Measurements from ENCODE around the gene NRCAM.

The NRCAM gene

DNA sequence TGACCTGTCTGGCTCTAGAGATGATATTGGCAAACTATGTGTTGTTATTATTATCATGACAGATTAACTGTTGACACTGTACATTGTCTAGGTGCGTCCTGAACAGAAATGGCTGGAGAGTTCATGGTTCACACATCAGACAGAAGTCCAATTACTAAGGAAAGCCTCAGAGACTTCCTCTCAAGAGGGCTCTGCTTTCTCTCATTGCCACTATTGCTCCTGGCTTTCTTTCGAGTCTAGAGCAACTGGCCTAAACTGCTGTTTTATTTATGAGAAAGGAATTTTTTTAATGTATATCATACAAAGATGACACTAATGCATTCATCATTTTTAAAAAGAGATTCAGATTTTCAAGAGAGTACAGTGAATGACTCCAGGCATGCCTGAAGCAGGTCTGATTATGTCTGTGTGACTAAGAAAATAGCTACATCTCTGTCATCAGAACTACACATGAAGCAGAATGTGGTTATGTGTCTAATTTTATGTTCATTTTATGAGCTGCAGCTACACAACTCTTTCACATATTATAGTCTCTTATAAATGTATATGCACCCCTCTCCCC is 30.4 kb downstream of the NRCAM start:
- Histone ChIP-seq H3K9me3 (replicated peaks; ENCODE audit: insufficient read depth, low read length) (no peaks in the 10 kb centered on the region), H4K20me1 (ENCODE audit: insufficient read depth, low read length) (no peaks in the 10 kb centered on the region), H3K9ac (ENCODE audit: low read length) (no peak overlapping the region), H3K4me2 (ENCODE audit: low read depth, low read length) (no peak overlapping the region), H3K4me3 (ENCODE audit: low read length) (no peak overlapping the region), H3K27ac (ENCODE audit: low read length) (no peak overlapping the region), H3K79me2 (ENCODE audit: low read length) (no peaks in the 10 kb centered on the region), H2AFZ (ENCODE audit: low read length) (no peak overlapping the region), H3F3A (ENCODE audit: insufficient read depth, low read length) (no peaks in the 10 kb centered on the region), H3K27me3 (replicated peaks; ENCODE audit: insufficient read depth, low read length) (no peaks in the 10 kb centered on the region), H3K36me3 (replicated peaks; ENCODE audit: insufficient read depth, low read length) (no peaks in the 10 kb centered on the region), H3K9me2 (replicated peaks; ENCODE audit: insufficient read depth, low read length) (no peaks in the 10 kb centered on the region), H3K4me1 (ENCODE audit: low read length) (no peaks in the 10 kb centered on the region)
- DNase-seq: no peak
- TF ChIP-seq, protein P1, sequence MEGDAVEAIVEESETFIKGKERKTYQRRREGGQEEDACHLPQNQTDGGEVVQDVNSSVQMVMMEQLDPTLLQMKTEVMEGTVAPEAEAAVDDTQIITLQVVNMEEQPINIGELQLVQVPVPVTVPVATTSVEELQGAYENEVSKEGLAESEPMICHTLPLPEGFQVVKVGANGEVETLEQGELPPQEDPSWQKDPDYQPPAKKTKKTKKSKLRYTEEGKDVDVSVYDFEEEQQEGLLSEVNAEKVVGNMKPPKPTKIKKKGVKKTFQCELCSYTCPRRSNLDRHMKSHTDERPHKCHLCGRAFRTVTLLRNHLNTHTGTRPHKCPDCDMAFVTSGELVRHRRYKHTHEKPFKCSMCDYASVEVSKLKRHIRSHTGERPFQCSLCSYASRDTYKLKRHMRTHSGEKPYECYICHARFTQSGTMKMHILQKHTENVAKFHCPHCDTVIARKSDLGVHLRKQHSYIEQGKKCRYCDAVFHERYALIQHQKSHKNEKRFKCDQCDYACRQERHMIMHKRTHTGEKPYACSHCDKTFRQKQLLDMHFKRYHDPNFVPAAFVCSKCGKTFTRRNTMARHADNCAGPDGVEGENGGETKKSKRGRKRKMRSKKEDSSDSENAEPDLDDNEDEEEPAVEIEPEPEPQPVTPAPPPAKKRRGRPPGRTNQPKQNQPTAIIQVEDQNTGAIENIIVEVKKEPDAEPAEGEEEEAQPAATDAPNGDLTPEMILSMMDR (IDR thresholded peaks at IDR 0.05; ENCODE audit: low read length): no peak
- TF ChIP-seq EZH2 (optimal IDR thresholded peaks at IDR 0.05; ENCODE audit: low read depth, low read length) (no peak), EZH2phosphoT487 (IDR thresholded peaks at IDR 0.05; ENCODE audit: low read length) (no peak)

DNA sequence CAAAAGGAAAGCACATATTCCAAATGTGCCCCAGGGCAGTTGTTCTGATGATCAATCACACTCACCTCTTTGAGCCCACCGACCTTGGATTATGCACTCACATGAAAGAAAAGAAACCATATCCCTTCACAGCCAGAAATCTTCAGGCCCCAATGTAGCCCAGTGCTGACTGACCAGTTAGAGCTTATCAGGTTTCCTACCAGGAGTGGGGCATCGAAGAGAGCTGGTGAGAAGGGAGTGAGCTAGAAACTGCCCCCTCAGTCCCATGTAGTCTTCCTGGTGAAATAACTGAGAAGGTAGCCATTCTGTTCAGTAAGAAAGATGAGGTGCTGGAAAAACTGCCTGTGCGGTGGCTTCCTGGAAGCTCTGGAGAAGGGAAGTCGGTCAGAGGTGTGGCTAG is 32.2 kb downstream of the NRCAM start:
- Histone ChIP-seq H3K9me3 (replicated peaks; ENCODE audit: insufficient read depth, low read length) (no peaks in the 10 kb centered on the region), H3K4me2 (ENCODE audit: low read depth, low read length) (no peak overlapping the region), H4K20me1 (ENCODE audit: insufficient read depth, low read length) (no peaks in the 10 kb centered on the region), H3K9ac (ENCODE audit: low read length) (no peak overlapping the region), H3K27ac (ENCODE audit: low read length) (no peak overlapping the region), H2AFZ (ENCODE audit: low read length) (no peak overlapping the region), H3K4me1 (ENCODE audit: low read length) (no peaks in the 10 kb centered on the region), H3K9me2 (replicated peaks; ENCODE audit: insufficient read depth, low read length) (no peaks in the 10 kb centered on the region), H3K4me3 (ENCODE audit: low read length) (no peak overlapping the region), H3K27me3 (replicated peaks; ENCODE audit: insufficient read depth, low read length) (no peaks in the 10 kb centered on the region), H3K79me2 (ENCODE audit: low read length) (no peaks in the 10 kb centered on the region), H3F3A (ENCODE audit: insufficient read depth, low read length) (no peaks in the 10 kb centered on the region), H3K36me3 (replicated peaks; ENCODE audit: insufficient read depth, low read length) (no peaks in the 10 kb centered on the region)
- no peak for DNase-seq
- no peak for TF ChIP-seq EZH2phosphoT487 (IDR thresholded peaks at IDR 0.05; ENCODE audit: low read length)
- TF ChIP-seq EZH2 (optimal IDR thresholded peaks at IDR 0.05; ENCODE audit: low read depth, low read length): no peak
- TF ChIP-seq, protein P1 (IDR thresholded peaks at IDR 0.05; ENCODE audit: low read length): no peak

DNA sequence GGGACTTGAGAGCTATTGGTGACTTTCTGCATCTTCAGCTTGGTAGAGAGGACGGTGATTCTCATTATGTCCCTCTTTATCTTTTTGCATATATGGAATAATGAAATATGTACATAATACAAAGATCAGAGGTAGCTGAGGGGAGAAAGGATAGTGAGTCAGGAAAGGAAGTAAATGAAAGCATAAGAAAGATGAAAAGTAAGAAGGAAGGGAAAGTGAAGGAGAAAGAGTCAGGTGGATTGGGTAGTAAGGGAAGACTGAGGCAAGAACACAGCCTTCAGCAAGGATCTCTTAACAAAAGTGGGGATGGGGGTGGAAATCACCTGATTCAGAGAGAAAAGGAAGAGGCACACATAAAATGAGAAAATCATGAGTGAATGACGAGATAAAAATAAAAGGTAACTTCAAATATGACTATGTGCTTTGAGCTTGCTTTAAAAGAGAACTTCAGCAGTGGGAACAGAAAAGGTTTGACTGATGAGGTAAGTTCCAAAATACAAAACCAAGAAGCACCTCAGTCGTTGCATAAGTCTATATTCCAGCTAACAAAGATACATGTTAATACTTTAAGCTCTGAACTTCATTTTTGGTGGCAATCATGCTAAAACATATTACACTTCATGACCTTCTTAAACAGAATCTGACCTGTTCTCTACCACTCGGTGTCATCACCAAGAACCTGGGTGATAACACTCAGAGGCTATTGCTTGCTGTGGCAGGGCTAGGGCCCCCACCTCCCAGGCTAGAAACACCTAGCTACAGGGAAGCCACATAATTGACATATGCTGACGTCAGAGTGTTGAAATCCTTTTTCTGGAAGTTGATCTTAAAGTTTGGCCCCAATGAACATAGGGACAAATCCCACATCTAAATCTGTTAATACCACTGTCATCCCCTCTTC is 32.9 kb downstream of the NRCAM start:
- no peak for DNase-seq
- Histone ChIP-seq H2AFZ (ENCODE audit: low read length) (no peak overlapping the region), H3K36me3 (replicated peaks; ENCODE audit: insufficient read depth, low read length) (no peaks in the 10 kb centered on the region), H3K27ac (ENCODE audit: low read length) (no peak overlapping the region), H3K9me2 (replicated peaks; ENCODE audit: insufficient read depth, low read length) (no peaks in the 10 kb centered on the region), H3K9me3 (replicated peaks; ENCODE audit: insufficient read depth, low read length) (no peaks in the 10 kb centered on the region), H4K20me1 (ENCODE audit: insufficient read depth, low read length) (no peaks in the 10 kb centered on the region), H3F3A (ENCODE audit: insufficient read depth, low read length) (no peaks in the 10 kb centered on the region), H3K27me3 (replicated peaks; ENCODE audit: insufficient read depth, low read length) (no peaks in the 10 kb centered on the region), H3K4me2 (ENCODE audit: low read depth, low read length) (no peak overlapping the region), H3K9ac (ENCODE audit: low read length) (no peak overlapping the region), H3K4me3 (ENCODE audit: low read length) (no peak overlapping the region), H3K4me1 (ENCODE audit: low read length) (no peaks in the 10 kb centered on the region), H3K79me2 (ENCODE audit: low read length) (no peaks in the 10 kb centered on the region)
- TF ChIP-seq, protein P1 (IDR thresholded peaks at IDR 0.05; ENCODE audit: low read length): no peak
- no peak for TF ChIP-seq EZH2 (optimal IDR thresholded peaks at IDR 0.05; ENCODE audit: low read depth, low read length)
- no peak for TF ChIP-seq EZH2phosphoT487 (IDR thresholded peaks at IDR 0.05; ENCODE audit: low read length)

Measured in MM.1S (cell line).